ENCODE data around the gene TRPC3.

- TF ChIP-seq CTCF (IDR thresholded peaks at IDR 0.05) (no peak), POLR2AphosphoS5 (IDR thresholded peaks at IDR 0.05; ENCODE audit: insufficient read depth in 1 of 2, low read depth in 1 of 2) (no peak), POLR2A (IDR thresholded peaks at IDR 0.05) (no peak)
These were observed 17.0 kb upstream of the TRPC3 start for GRCh38 chr4:121968859-121969258.

Data from vagina (tissue), 2 donors.